Fibroblast of skin of back (primary cell): Measurements from ENCODE around the gene KRTAP19-3. TPM values are rescaled to one million over a fixed set of nuclear protein-coding genes. Genes with fewer than 3 reads are reported as not detected.
"Not testable (repeated sequence)": the region's sequence is repeated elsewhere in the genome, so short reads cannot be mapped to it uniquely, and the experiment has no call there.

Experiments
- DNase-seq: peaks from one replicate; pipeline ENCODE4 v3.0.0-alpha.2; 2013
- polyA plus RNA-seq, 2 experiments: library from polyadenylated mRNA; unstranded; fragments of 120-200 nt; gene quantifications; one replicate each; pipeline ENCODE4 v1.2.1, GENCODE V29; 2013; ENCODE audit not compliant: insufficient read length in 2 of 2

Gene KRTAP19-3
- polyA plus RNA-seq (2013, experiment 1 of 2; ENCODE audit: insufficient read length) = not detected
- polyA plus RNA-seq (2013, experiment 2 of 2; ENCODE audit: insufficient read length) = not detected

DNA sequence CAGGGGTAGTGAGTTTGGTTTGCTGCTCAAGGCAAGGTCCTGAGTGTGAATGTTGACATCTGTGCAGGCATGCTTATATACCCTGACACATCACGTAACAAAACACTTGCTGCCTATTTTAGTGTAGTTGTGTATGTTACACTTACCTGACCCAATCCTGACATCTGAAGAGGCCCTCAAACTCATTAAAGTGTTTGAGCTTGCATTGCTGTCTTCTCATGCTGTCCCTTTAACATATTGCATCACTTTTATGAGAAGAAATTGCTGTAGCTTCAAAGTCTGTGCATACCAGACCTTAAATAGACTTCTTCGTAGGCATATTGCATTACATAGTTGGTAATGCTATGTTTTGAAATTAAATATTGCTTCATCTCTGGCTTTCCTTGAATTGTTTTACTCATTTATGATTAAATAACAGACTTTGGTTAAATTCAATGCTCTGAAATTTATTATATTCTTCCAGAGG, at the start of gene KRTAP19-3:
KRTAP19-3 (minus strand) TSS at position 51 of the 466 bp plus-strand sequence. CDS start 56 bp downstream, outside the sequence.
- peak; percentile 16 for DNase-seq

DNA sequence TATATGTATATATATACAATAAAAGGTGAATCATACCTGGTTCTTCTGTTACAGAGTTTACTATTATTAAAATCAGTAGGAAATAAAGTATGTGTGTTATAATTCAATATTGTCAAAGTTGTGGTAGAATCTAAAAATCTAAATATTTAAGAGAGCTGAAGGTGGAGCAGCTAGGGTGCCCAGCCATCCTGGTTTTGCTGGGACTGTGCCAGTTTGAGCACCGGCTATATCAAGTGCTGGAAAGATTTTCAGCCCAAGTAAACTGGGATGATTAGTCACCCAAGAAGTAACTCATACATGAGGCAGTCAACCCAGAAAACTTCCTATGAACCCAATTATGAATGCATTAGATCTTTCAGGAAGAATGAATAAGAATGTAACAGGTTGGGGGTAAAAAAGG, 27.1 kb upstream of the KRTAP19-3 start:
- no peak for DNase-seq

DNA sequence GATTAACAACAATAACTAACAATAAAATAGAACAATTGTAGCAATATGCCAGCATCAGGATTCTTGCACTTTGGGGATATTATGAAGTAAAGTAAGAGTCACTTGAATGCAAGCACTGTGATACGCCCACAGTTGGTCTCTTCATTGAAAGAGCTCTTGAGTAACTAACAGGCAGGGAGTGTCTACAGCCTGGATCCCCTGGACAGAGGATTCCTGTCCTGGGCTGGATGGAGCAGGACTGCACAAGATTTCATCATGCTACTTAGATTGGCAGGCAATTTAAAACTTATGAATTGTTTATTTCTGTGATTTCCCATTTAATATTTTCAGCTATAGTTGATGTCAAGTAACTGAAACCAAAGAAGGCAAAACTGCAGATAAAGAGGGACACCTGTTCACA, 23.9 kb upstream of the KRTAP19-3 start:
- no peak for DNase-seq

DNA sequence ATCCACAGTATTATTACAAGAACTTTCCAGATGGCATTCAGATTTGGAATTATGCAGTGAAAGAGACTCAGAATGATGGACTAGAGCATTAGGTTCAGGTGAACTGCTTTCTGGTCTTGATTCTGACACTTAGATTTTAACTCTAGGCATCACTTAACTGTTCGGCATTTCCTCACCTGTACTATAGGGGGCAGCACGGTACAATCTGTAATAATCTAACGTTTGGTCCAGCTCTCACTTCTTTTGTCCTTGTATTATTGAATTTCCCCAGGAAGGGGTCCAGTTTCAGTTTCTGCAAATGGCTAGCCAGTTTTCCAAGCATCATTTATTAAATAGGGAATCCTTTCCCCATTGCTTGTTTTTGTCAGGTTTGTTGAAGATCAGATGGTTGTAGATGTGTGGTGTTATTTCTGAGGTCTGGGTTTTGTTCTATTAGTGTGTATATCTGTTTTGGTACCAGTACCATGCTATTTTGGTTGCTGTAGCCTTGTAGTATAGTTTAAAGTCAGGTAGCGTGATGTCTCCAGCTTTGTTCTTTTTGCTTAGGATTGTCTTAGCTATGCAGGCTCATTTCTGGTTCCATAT, 13.9 kb upstream of the KRTAP19-3 start:
- not testable (repeated sequence) for DNase-seq

DNA sequence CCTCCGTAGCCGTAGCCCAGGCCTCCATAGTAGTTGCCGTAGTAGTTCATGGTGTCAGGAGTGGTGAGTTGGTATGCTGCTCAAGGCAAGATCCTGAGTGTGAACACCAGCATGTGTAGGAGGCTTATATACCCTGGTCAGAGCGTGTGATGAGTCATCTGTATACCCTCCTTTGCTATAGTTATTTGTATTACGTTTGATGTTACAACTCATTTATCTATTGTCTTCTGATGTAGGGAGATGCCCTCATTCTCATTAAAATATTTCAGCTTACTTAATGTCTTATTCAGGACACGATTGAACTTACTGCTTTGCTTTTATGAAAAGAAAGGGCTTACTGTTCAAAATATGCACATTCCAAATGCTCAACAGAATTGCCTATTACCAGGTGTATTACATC, 10.2 kb upstream of the KRTAP19-3 start, which contains the start of gene KRTAP19-5:
KRTAP19-5 (minus strand) TSS at position 101 of the 400 bp plus-strand sequence; CDS start at position 50, 51 bp downstream.
- DNase-seq = no peak

DNA sequence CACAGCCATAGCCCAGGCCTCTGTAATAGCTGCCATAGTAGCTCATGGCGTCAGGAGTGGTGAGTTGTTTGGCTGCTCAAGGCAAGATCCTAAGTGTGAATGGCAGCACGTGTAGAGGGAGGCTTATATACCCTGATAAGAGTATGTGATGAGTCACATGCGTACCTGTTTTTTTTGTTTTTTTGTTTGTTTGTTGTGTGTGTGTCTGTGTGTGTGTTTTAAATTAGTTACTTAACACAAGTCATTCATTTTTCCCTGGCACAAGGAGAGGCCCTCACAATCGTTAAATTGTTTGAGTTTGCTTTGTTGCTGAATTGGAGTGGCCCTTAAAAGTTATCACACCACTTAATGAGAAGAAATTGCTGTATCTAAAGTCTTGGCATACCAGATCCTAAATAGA, 5.3 kb upstream of the KRTAP19-3 start, which contains the start of gene KRTAP19-4:
KRTAP19-4 (minus strand) TSS at position 101 of the 400 bp plus-strand sequence; CDS start at position 46, 55 bp downstream.
- DNase-seq = no peak

DNA sequence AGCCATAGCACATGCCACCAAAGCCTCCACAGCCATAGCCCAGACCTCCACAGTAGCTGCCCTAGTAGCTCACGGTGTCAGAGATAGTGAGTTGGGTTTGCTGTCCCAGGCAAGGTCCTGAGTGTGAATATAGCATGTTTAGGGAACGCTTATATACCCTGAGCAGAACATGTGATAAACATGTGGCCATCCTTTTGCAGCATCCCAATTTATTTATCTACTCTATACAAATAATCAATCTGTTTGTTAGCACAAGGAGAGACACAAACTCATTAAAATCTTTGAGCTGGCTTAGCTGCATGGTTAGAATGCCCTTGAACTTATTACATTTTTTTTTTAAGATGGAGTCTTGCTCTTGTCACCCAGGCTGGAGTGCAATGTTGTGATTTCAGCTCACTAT, 4.5 kb downstream of the KRTAP19-3 start, which contains the start of gene KRTAP19-2:
KRTAP19-2 (minus strand) TSS at position 101 of the 400 bp plus-strand sequence; CDS start at position 13, 88 bp downstream.
- no peak for DNase-seq

DNA sequence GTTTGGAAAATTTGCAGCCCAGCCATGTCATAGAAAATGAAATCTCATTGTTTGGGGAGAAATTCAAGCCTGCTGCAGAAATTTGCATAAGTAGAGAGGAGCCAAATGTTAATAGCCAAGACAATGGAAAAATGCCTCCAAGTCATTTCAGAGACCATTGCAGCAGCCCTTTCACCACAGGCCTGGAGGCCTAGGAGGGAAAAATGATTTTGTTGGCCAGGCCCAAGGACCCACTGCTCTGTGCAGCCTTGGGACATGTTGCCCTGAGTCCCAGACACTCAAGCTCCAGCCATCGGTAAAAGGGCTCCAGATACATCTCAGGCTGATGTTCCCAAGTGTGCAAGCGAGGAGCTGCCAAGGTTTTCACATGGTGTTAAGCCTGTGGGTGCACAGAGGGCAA, 5.6 kb downstream of the KRTAP19-3 start:
- no peak for DNase-seq

DNA sequence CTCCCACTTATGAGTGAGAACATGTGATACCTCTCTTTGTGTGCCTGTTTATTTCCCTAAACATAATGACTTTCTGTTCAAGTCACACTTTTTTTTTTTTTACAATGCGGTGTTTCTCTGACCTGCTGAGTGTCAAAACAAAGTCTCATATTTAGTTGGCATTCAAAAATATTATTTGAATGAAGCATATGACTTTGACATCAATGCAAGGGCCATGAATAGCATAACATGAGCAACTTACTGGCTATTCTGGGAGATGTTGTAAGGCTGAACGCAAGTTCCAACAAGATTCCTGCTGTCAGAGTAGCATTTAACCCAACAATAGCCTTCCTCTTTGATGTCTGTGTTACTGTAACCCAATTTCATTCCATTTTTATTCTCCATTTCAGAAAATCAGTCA, 9.7 kb downstream of the KRTAP19-3 start:
- DNase-seq = no peak

DNA sequence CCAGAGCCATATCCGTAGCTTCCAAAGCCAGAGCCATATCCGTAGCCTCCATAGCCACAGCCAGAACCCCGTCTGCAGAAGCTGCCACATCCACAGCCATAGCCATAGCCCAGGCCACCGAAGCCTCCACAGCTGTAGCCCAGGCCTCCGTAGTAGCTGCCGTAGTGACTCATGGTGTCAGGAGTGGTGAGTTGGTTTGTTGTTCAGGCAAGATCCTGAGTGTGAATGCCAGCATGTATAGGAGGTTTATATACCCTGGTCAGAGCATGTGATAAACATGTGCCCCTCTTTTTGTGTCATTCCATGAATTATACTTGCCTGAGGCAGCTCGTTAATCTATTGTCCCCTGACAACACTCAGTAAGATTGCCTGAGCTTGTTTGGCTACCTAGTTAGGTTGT, 11.7 kb downstream of the KRTAP19-3 start, which contains the start of gene KRTAP19-1:
KRTAP19-1 (minus strand) TSS at position 223 of the 400 bp plus-strand sequence; CDS start at position 173, 50 bp downstream.
- DNase-seq = no peak

DNA sequence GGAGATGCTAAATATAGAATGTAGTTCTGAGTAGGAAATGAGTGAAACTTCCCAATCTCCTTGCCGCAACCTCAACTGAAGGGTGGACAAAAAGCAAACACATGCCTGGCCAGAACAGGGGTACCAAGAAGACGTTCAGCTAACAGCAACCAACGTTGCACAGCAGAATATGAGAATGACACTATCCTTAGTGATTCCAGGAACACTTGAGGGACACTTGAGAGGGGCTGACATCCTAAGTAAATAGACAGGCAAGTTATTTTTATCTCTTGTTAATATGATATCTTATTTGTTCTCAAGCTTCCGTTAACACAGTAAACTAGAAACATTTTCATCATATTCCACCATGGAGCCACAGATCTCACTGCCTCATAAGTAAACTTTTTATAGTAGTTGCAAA, 12.6 kb downstream of the KRTAP19-3 start:
- DNase-seq = no peak

DNA sequence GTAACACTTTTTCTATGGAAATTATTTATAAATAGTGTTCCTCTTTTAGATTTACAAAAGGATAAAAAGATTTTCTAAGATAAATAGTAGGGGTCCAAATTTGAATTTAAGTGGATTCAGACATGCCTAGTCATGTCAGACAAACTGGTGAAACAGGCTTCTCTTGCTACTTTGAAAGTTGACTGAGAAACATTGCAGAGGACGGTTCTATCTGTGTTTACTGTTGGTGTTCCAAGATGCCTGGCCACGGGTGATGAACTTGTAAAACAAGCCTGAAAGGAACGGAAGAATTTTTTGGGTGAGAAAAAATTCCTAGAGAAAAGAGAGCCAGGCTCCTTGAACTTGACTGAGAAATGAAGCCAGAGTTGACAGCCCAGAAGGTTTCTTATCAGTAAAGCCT, 13.8 kb downstream of the KRTAP19-3 start:
- DNase-seq = no peak

DNA sequence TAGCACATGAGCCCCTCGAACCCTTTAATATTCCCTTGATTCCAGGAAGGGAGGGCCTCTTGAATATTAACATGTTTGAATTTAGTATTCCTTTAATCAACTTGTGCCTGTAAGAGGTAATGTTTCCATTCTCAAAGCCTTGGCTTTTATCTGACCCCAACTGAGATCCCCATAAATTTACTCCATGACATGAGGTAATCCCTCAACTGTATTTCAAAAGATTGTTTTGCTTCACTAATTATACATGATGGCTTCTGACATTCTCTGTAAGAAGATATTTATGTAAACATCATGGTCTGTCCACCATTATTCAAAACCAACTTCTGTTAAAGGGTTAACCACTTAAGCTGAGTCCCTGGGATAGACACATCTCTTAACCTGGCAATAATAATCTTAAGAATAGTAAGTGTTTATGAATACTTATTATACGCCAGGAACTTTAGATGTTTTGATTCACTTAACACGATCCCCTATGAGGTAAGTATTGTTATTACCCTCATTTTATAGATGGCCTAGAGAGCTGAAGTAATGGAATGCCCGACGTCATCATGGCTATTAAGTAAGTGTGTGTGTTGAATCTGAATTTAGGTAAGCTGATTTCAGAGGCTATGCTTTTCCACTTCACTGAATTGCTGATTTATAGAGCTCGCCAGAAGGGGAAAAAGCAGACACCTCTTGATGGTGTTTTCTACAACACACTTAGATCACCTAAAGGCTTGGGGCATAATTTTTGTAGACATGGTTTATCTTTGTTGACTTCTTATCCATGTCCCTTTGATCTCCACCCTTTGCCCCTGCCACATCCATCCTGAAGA, 22.7 kb downstream of the KRTAP19-3 start:
- no peak for DNase-seq

DNA sequence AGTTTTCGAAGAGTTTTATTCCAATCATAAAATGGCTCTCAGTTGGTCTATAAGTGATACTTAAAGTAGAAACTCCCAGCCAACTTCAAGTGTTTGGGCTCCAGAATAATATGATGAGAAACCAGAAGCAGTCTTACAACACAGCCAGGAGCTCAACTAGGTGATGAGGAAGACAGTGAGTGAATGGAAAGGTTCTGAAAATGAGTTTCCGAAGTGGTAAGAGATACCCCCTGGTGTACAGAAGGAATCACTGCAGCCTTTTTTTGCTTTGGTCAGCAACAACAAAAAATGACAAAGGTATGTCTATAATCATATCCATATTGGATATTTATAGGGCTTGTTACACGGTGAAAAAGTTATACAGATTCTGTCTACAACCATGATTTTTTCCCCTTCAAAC, 28.1 kb downstream of the KRTAP19-3 start:
- DNase-seq = peak; percentile 9

DNA sequence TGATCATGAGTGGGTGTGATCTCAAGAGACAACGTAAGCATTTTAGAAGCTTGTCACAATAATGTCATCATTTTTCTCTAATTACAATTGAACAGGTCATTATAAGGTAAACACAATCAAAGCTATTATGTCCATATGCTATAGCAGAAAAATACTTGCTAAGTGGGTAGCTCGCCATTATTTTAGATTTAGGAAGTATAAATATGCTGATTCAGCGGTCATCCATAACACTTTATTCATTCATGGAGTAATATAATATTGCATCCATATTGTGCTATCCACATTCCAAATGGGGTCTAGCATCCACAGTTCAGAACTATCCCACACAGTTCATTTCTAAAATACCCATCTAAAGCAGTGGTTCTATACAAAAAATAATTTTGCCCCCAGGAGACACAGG, 43.3 kb downstream of the KRTAP19-3 start:
- DNase-seq = no peak

DNA sequence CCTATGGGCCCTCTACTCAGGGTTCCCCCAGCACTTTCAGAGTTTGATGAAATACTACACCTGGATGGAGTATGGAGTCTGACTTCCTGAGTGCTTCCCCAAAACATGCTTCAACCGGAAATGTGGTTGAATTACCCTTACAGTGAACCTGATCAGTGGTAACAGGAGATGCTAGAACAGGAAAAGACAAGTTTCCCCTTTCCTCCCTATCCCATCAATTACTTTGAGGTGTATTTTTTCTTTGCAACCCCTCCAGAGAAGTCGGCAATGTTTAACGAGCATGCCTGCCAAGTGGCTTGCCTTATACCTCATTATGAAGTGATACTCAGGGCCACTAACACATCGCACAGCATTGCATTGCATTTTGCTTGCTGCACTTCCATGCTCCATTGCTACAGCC, 44.8 kb downstream of the KRTAP19-3 start:
- no peak for DNase-seq

DNA sequence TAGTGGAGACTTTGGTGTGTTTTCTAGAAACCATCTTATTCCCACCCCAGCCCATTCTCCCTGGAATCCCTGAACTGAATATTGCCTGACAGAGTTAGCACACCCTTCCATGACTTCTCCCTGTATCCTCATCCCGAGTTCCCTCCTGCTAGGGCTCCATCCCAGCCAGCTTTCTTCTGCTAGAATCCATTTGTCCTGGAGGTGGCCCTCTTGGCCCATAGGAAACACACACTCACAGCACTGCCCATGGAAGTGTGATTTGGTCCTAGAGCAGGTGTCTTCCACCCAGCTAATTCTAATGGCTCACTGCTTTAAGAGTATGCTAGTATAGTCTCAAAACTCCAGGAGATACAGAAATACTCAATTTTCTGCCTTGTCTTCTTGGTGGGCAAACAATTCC, 47.6 kb downstream of the KRTAP19-3 start:
- DNase-seq = no peak

DNA sequence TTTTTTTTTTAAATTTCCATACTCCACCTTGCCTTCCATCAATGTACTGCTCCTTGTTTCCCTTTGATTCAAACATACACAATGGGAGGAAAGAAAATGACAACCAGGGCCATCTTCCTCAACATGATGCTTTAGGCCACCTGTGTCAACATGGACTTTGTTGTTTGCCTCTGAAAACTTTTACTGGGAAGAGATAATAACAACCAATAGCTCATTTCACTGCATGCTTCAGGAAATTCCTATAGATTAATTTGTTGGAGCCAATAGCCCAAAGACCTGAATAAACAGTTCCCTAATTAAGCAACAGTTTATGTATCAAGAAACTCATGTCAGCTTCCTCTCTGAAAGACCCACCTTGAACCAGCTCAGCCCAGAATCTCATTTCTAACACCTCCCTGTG, 48.6 kb downstream of the KRTAP19-3 start:
- DNase-seq = no peak
